ENCODE measurements around the gene KCNQ1.

DNA sequence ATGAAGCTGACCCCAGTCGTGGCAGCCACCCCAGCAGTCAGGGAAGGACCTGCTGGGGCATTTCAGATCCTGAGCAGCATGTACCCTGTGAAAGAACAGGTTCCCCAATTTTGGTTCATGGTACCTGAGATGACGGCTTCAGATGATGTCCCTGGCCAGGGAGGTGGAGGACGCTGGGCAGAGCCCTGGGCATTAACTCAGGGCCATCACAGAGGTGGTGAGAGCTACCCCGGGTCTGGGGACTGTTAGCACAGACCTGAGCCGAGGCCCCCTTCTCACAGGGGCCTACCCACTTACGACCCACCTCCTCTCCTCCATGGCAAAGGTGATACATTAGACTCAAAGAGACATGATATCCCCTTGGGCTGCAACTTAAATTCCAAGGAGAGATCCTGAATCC is 372.6 kb downstream of the KCNQ1 start:
- no peak for TF ChIP-seq POLR2A (IDR thresholded peaks at IDR 0.05)
- no peak for TF ChIP-seq CTCF (IDR thresholded peaks at IDR 0.05)
